Measurements from ENCODE around the gene RPS5.
"Not testable (repeated sequence)": the region's sequence is repeated elsewhere in the genome, so short reads cannot be mapped to it uniquely, and the experiment has no call there.

RPS5 gene

DNA sequence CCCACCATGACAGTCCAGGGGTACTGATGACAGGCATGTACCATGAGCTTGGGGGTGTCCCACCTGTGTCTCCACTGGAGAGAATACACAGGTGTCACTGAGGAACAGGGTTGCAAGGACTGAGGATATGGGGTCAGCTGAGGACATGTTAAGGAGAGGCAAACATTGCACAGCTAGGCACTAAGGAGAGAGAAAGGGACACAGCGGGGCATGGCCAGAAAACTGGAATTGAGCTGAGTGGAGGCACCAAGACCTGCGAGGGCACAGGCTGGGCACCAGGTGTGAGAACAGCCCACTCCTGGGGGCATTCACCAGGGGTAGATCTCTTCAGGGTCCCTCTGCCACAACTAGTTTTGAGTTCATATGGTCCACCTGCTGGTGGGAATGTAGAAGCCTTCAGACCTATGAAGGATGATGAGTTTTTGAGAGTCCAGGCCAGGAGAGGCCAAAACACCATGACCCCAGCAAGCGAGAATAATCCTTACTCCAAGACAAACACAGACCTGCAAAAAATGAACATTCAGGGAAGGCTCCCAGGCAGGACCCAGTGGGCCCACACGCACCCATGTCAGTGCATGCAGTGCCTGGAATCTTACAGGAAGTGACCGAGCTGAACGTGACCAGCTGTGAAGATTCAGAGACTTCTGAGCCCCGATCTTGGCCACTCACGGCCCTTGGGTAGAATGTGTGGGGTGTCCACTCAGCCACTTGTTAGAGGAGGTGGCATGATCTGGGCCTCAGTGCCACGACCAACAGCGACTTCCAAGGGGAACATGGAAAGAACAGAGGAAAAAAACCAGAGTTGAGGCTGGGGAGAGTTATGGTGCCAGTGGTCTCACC, 20.0 kb downstream of the RPS5 start:
- DNase-seq (ENCODE audit: low spot score), result no peak

DNA sequence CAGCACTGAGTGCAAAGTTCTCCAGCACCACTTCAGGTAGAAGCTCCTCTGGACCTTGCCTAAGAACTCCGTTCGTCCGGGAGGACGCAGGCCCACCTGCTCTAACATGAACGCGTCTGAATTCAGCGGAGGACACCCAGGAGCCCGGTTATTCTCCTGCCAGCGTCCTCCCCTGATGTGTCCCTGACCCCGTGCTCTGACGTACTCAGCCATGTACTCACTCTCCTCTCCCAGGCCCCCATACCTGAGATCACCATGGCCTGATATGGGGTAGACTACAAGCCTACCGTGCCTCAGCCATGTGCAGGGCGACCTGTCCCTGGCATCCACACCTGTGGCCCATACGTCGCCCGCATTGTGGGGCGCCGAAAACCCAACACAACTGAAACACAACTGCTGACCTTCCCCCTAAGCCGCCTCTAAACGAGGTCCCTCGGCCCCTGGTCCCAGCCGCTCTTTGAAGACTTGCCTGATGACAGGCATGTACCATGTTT, 20.6 kb downstream of the RPS5 start:
- DNase-seq (ENCODE audit: low spot score), result no peak

DNA sequence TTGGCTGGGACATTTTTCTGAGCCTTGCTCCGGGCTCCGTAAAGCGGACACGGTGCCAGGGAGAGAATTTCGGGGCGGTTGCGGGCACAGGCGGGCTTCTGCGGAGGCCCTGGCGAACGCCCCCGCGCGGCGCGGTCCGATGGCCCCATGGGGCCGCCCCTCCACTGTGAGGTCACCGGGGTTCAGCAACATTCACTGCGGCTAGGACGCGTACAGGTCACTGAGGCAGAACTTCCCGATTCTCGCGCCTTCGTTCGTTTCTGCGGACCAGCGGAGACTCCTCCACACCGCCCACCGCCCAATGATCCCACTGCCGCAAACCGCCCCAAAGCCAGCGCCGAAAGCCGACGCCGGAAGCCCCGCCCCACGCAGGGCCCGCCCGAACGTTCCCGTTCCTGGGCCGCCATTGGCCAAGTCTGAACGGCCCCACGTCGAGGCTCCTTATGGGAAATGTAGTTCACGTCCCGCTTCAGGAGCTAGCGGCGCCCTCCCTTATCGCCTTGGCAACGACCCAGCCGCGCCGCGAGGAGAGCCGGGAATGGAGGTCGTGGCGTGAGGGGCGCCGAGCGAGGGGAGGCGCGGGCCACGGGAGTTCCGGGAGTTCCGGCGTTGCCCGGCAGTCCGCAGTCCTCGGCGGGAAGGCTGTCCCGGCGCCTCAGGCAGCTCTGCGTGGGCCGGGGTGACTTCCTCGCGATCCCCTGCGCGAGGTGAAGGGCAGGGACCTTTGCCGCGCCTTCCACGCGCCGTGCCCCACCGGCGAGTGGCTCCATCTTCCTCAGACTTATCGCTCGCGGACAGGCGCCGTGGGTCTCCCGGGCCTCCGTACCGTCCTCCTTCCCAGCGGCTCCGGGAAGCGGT, 21.3 kb downstream of the RPS5 start, which contains the start of gene ZNF584:
Gene ZNF584, plus strand, starts transcription at position 498 of the 858 bp plus-strand sequence. CDS start 499 bp downstream, outside the sequence.
- peak; percentile 95 for DNase-seq (ENCODE audit: low spot score)

DNA sequence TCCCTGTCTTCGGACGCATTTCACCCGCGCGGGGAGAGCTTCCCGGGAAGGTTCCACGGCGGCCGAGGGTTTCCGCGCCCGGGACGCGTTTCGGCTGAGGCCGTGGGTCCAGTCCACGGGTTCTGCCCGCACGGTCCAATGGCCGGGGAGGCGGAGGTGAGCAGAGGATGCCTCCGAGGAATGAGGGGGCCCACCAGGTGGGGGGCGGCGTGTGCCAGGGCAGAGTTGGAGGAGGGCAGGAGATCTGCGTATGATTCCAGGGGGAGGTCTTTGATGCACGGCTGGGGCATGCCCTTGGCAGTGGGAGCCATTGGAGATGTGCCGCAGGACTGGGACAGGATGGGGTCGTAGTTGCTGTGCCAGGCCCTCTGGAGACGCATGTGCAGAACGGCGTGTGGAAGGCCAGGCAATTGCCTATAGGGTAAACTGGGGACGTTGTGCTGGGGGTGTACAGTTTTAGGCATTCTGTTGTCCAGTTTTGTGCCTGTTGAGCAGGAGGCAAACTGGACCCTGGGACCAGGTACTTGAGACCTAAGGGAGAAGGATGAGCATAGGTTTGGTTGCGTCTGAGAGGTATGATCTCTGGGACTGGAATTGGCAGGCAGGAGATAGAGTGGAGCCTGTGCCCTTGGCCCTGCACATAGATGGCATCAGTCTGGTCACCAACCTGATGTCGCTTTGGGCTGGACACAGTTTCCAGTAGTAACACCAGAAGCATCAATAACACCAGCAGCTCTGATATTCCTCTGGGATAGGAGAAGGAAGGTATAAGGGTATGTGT, 22.1 kb downstream of the RPS5 start:
- no peak for DNase-seq (ENCODE audit: low spot score)

DNA sequence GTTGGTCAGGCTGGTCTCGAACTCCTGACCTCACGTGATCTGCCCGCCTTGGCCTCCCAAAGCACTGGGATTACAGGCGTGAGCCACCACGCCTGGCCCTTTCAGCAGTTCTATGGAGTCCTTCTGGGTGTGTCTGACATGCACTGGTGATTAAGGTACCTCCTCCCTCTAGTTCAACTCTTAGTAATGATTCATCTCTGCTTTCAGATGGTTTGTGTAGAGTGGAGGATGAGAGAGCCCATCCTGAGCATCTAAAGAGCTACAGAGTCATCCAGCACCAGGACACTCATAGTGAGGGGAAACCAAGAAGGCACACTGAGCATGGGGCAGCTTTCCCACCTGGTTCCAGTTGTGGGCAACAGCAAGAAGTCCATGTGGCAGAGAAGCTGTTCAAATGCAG, 29.5 kb downstream of the RPS5 start:
- DNase-seq (ENCODE audit: low spot score), result no peak

DNA sequence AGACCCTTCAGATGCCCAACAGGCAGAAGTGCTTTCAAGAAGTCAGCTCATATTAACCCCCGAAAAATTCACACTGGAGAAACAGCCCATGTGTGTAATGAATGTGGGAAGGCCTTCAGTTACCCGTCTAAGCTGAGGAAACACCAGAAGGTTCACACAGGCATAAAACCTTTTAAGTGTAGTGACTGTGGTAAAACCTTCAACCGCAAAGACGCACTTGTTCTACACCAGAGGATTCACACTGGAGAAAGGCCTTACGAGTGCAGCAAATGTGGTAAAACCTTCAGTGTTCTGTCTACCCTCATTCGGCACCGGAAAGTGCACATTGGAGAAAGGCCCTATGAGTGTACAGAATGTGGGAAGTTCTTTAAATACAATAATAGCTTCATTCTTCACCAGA, 30.0 kb downstream of the RPS5 start:
- no peak for DNase-seq (ENCODE audit: low spot score)

DNA sequence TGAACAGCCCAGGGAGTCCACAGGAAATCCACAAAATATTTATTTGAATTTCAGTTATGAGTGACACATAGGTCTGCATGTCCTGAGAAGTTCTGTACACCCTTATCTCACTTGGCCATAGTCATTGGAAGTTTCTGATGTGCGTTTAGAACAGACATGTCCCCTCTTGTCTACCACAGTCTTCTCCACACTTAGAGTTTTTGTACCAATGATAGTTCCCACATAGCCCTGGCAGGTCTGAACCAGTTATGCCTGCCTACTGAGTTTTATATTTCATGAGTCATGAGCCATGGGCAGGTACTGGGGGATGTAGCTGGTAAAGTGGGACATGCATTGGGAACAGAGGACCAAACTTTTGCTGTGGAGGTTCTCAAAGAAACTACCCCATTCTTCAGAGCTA, 41.5 kb downstream of the RPS5 start:
- DNase-seq (ENCODE audit: low spot score), result no peak

DNA sequence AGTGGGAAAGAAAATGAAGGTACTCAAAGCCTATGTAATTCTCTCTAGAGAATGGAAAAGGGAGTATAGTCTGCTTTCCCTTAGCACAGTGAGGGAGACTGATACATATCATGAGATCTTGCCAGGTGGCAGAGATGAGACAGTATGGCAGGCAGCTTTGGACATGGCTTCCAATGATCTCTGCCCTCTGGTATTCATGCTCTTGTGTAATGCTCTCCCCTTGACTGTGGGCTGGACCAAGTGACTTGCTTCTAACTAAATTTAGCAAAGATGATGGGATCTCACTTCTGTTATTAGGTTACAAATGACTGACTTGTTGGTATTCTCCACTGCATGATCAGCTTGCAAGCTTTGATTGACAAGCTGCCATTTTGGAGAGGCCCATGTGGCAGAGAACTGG, 42.7 kb downstream of the RPS5 start:
- DNase-seq (ENCODE audit: low spot score), result no peak

DNA sequence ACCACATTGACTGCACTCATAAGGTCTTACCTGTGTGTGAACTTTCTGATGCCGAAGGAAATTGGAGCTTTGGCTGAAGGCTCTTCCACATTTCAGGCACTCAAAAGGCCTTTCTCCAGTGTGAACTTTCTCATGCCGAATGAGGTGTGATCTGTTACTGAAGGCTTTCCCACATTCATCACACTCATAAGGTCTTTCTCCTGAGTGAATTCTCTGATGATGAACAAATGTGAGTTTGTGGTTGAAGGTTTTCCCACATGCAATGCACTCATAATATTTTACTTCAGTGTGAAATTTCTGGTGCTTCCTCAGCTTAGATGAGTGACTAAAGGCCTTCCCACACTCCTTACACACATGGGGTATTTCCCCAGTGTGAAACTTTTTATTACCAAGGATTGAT, 47.1 kb downstream of the RPS5 start:
- DNase-seq (ENCODE audit: low spot score), result no peak

DNA sequence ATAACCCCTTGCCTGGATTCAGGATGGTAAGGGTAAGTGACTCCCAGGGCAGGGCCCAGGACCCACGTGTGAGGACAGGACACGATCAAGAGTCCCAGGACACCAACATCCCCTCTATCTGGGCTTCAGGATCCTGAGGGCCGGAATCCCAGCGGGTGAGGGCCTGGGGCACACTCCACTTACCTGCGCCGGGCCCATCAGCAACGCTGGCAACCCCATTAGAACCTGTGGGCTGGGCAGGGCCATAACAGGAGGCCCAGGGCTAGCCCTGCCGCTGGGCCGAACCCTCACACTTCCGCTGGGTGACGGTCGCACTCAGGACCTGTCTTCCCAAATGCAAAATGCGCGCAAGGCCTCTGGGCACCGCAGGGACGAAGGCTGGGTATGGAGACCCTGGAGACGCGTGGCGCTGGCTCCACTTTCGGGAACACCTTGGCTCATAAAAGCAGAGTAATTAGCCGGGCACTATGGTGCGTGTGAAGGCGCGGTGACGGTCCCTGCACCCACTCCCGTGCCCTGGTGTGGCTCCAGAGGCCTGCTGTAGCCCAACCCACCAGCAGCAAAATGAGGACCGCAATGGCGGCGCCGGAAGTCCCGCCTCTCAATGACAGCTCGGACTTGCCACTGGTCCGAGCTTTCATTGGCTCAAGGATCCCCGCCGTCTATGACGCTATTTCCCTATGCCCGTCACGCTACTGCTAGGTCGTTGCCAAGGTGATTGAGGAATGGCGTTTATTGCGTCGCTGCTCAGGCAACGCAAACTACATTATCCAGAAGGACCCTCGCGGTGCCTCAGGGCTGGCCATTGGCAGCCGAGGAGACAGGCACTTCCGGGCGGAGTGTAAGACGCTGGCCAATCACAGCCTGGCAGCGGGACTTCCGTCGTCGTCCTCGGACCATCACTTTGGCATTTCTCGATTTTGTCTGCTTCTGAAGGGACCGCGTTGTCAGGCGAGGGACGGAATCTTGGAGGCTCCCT, 52.8 kb downstream of the RPS5 start, which contains the start of gene ZNF132:
Gene ZNF132, minus strand, starts transcription at position 578 of the 979 bp plus-strand sequence. Its CDS starts 332 bp downstream, at position 246.
- DNase-seq (ENCODE audit: low spot score), result peak; percentile 98

DNA sequence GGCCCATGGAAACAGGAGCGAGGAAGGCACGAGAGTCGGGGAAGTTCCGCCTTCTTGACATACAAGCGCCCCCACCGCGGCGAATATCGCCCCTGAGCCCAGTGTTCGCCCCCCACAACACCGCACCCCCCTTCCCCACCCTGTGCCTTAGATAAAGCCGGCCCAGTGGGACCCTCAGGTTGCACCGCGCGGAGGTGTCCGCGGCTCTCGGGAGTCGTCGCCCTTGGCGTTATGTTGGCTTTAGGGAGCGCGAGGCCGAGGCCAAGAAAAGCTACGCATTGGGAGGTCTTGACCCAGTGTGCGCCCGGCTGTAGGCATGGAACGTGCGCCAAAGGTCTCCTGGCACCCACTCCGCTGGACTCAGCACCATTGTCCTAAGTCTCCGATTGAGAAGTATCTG, 53.5 kb downstream of the RPS5 start:
- DNase-seq (ENCODE audit: low spot score), result no peak

DNA sequence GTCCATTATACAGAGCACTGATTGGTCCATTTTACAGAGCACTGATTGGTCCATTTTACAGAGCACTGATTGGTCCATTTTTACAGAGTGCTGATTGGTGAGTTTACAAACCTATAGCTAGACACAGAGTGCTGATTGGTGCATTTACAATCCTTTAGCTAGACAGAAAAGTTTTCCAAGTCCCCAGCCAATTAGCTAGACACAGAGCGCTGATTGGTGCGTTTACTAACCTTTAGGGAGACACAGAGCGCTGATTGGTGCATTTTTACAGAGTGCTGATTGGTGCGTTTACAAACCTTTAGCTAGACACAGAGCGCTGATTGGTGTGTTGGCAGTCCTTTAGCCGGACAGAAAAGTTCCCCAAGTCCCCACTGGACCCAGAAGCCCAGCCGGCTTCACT, 55.9 kb downstream of the RPS5 start:
- DNase-seq (ENCODE audit: low spot score), result not testable (repeated sequence)
